K562 (cell line): ENCODE measurements around the gene ZNF586. TPM values are rescaled to one million over a fixed set of nuclear protein-coding genes. Genes with fewer than 3 reads are reported as not detected.

Experiments used
- AFF1 ChIP-seq, 2 experiments: fragments of 450-650 bp; IDR thresholded peaks; 2 replicates each; pipeline ENCODE4 v1.6.1; 2018; ENCODE audit warnings: mild to moderate bottlenecking in 2 of 2, low read depth in 1 of 2; ENCODE audit not compliant: partially characterized antibody in 2 of 2
- E2F1 ChIP-seq: sonication (generic); formaldehyde crosslinking; IDR thresholded peaks from 2 replicates; pipeline ENCODE4 v1.8.1; 2023; ENCODE audit warnings: mild to moderate bottlenecking, missing genetic modification reagents, moderate library complexity
- ERF ChIP-seq: fragments of 450-650 bp; formaldehyde crosslinking; IDR thresholded peaks from 2 replicates; pipeline ENCODE4 v1.4.0; 2020; ENCODE audit warnings: mild to moderate bottlenecking, mixed read lengths
- ESRRB ChIP-seq: fragments of 250-450 bp; sonication (Bioruptor Pico); IDR thresholded peaks from 2 replicates; pipeline ENCODE4 v1.5.0; 2020; ENCODE audit warnings: mild to moderate bottlenecking, moderate library complexity, borderline replicate concordance
- FOXJ3 ChIP-seq: sonication (generic); formaldehyde crosslinking; IDR thresholded peaks from 2 replicates; pipeline ENCODE4 v1.4.0; 2020; ENCODE audit warnings: mild to moderate bottlenecking, missing genetic modification reagents
- FUS ChIP-seq: fragments of 200-400 bp; formaldehyde crosslinking; optimal IDR thresholded peaks from 2 replicates; pipeline ENCODE3; 2017; ENCODE audit warnings: low read depth, low read length
- GATA2 ChIP-seq: sonication (generic); formaldehyde crosslinking; IDR thresholded peaks from 2 replicates; pipeline ENCODE4 v1.4.0; 2020; ENCODE audit warnings: mild to moderate bottlenecking, missing genetic modification reagents
- IRF2 ChIP-seq: sonication (generic); formaldehyde crosslinking; IDR thresholded peaks from 2 replicates; pipeline ENCODE4 v1.8.1; 2022; ENCODE audit warnings: mild to moderate bottlenecking, missing genetic modification reagents
- MYC ChIP-seq, 2 experiments: fragments of 250-450 bp in 1 of 2; sonication (Bioruptor Pico) in 1 of 2; IDR thresholded peaks; 2 replicates each; pipeline versions ENCODE4 v1.5.1 to v1.6.1; 2012 to 2021; ENCODE audit warnings: low read depth in 2 of 2, borderline replicate concordance in 1 of 2, improper control_type of control experiment in 1 of 2, low read length in 1 of 2, mild to moderate bottlenecking in 1 of 2, moderate library complexity in 1 of 2
- RFX1 ChIP-seq: fragments of 450-650 bp; IDR thresholded peaks from 2 replicates; pipeline ENCODE4 v1.6.1; 2016; ENCODE audit warnings: mild to moderate bottlenecking, moderate library complexity
- SIN3A ChIP-seq, 2 experiments: fragments of 150-350 bp in 1 of 2; IDR thresholded peaks; 2 replicates each; pipeline ENCODE4 v1.6.1; 2011 to 2016; ENCODE audit warnings: borderline replicate concordance in 2 of 2, low read depth in 2 of 2, low read length in 2 of 2, mild to moderate bottlenecking in 2 of 2, moderate library complexity in 2 of 2; ENCODE audit not compliant: control insufficient read depth in 1 of 2
- SOX6 ChIP-seq: fragments of 450-650 bp; IDR thresholded peaks from 2 replicates; pipeline ENCODE4 v1.6.1; 2014; ENCODE audit warnings: mild to moderate bottlenecking
- TAF9B ChIP-seq: fragments of 450-650 bp; IDR thresholded peaks from 2 replicates; pipeline ENCODE4 v1.6.1; 2018; ENCODE audit warnings: mild to moderate bottlenecking; ENCODE audit not compliant: partially characterized antibody
- THAP7 ChIP-seq: fragments of 250-450 bp; sonication (Bioruptor Pico); IDR thresholded peaks from 2 replicates; pipeline ENCODE4 v1.5.0; 2021
- ZNF609 ChIP-seq: sonication (generic); formaldehyde crosslinking; IDR thresholded peaks from 2 replicates; pipeline ENCODE4 v1.8.1; 2023; ENCODE audit warnings: missing genetic modification reagents, mild to moderate bottlenecking, borderline replicate concordance
- polyA plus RNA-seq, 8 experiments: library from polyadenylated mRNA; depleted of rRNA in 4 of 8; stranded (reverse) in 5 of 8; unstranded in 3 of 8; fragments of >200 nt; fragmentation: Nextera tagmentation in 2 of 8; fragmentation: Illumina TruSeq in 1 of 8; extraction: Ambion mirVana in 2 of 8; extraction: Trizol in 1 of 8; gene quantifications; 2 replicates each; pipeline versions ENCODE4 v1.2.1 to v1.2.3, GENCODE V29; 2011 to 2014; ENCODE audit warnings: inconsistent platforms in 1 of 8, missing spikeins in 1 of 8
- total RNA-seq, 7 experiments: library from RNA; depleted of rRNA in 6 of 7; stranded (reverse); fragments of >200 nt in 6 of 7; fragmentation: Illumina TruSeq in 2 of 7; extraction: Trizol in 2 of 7; gene quantifications; 2 replicates each; pipeline versions ENCODE4 v1.2.1 to v1.2.3, GENCODE V29; 2011 to 2021; ENCODE audit warnings: low replicate concordance in 1 of 7

Gene ZNF586
- total and polyA plus RNA-seq, 9 of the 15 experiments (the other 6 are each of a cell fraction or from before 2014, with no cell fraction given): 2.5 to 12.6 (median 8.4) TPM

- no peak for TF ChIP-seq ZNF609 (CRISPR knock-in tag)
- no peak for TF ChIP-seq SOX6
- no peak for TF ChIP-seq FUS
- peak; percentile 47 for TF ChIP-seq MYC (IDR thresholded peaks at IDR 0.05; ENCODE audit: low read depth, low read length)
- TF ChIP-seq MYC (CRISPR knock-in tag; IDR thresholded peaks at IDR 0.05; ENCODE audit: borderline replicate concordance, low read depth): no peak
- no peak for TF ChIP-seq E2F1 (CRISPR knock-in tag)
- no peak for TF ChIP-seq GATA2 (CRISPR knock-in tag)
- peak in 1 of 2 experiments; percentile 91 for TF ChIP-seq AFF1 (IDR thresholded peaks at IDR 0.05; ENCODE audit: low read depth in 1 of 2, partially characterized antibody in 2 of 2)
- TF ChIP-seq THAP7 (CRISPR knock-in tag): no peak
- TF ChIP-seq ESRRB (CRISPR knock-in tag): no peak
- no peak for TF ChIP-seq TAF9B
- TF ChIP-seq SIN3A (IDR thresholded peaks at IDR 0.05; ENCODE audit: borderline replicate concordance in 2 of 2, control insufficient read depth in 1 of 2, low read depth in 2 of 2, low read length in 2 of 2): peak; percentile 65 to 70; a peak in 1 of 4 replicates
- no peak for TF ChIP-seq FOXJ3 (CRISPR knock-in tag)
- no peak for TF ChIP-seq ERF (CRISPR knock-in tag)
- no peak for TF ChIP-seq RFX1
- TF ChIP-seq IRF2 (CRISPR knock-in tag): no peak
These were observed at the start of gene ZNF586 (continued) for GRCh38 chr19:57769345-57770131.
